ENCODE results near the gene MAPKAP1. TPM values are rescaled to one million over a fixed set of nuclear protein-coding genes. Genes with fewer than 3 reads are reported as not detected.

Gene MAPKAP1
- polyA plus RNA-seq, 3 donors: 39.9 to 57.5 (median 44.1) TPM

DNA sequence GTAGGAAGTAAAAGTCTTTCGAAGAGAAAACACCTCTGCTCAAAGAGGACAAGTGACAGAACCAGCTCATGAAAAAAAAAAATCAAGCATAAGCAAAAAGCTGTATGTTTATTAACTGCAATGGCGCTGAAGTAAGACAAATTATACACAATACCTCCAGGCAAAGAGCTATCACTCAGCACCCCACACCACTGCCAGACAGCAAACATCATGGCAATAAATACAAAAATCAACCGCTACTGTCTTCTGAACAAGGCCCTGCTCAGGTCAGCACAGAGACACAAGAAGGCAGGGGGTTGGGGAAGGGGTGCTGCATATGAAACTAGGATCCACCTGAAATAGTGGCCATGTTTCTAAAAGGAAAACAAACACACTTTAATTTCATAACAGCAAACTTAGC lies 50.4 kb downstream of the MAPKAP1 start:
- Mint-ChIP-seq H3K27me3 (ENCODE audit: low read depth in 3 of 3) (no peaks in the 10 kb centered on the region), H3K4me1 (peaks cover 16% of the 10 kb centered on the region), H3K9me3 (no peaks in the 10 kb centered on the region), H3K4me3 (no peak overlapping the region), H3K27ac (peak overlapping the region in 1 of 7 donors; percentile 38), H3K36me3 (peaks cover 39% of the 10 kb centered on the region in 2 donors)
- WGBS (ENCODE audit: insufficient coverage): 100% methylated on average over 1 of the region's 3 CpGs
- peaks cover 11 to 19% of the 10 kb centered on the region in 2 donors for H3K4me1 ChIP-seq (ENCODE audit: control insufficient read depth in 1 of 2, insufficient read depth in 2 of 2, low read length in 2 of 2)
- H3K27ac ChIP-seq (ENCODE audit: low read depth in 1 of 2, low read length in 2 of 2): peak overlapping the region in 1 of 2 donors; percentile 43
- no peak overlapping the region for H3K9ac ChIP-seq (ENCODE audit: insufficient read depth, low read length, poor library complexity, severe bottlenecking)
- DNase-seq: no peak
- H3K4me2 ChIP-seq (replicated peaks; ENCODE audit: extremely low read depth, low read length, poor library complexity, severe bottlenecking): no peak overlapping the region
- H2AFZ ChIP-seq (ENCODE audit: insufficient read depth, low read depth, low read length, poor library complexity, severe bottlenecking): no peak overlapping the region
- intact Hi-C loops (cut with micrococcal nuclease): loop anchor here in 1 of 2 donors (10.0 kb wide), 1 partner anchor 48 kb away; the partner anchor contains the start of gene MAPKAP1
- no peak overlapping the region for H3K4me3 ChIP-seq (replicated peaks in 1 of 3; ENCODE audit: low read depth in 2 of 3, low read length in 3 of 3)
- TF ChIP-seq, protein P1, sequence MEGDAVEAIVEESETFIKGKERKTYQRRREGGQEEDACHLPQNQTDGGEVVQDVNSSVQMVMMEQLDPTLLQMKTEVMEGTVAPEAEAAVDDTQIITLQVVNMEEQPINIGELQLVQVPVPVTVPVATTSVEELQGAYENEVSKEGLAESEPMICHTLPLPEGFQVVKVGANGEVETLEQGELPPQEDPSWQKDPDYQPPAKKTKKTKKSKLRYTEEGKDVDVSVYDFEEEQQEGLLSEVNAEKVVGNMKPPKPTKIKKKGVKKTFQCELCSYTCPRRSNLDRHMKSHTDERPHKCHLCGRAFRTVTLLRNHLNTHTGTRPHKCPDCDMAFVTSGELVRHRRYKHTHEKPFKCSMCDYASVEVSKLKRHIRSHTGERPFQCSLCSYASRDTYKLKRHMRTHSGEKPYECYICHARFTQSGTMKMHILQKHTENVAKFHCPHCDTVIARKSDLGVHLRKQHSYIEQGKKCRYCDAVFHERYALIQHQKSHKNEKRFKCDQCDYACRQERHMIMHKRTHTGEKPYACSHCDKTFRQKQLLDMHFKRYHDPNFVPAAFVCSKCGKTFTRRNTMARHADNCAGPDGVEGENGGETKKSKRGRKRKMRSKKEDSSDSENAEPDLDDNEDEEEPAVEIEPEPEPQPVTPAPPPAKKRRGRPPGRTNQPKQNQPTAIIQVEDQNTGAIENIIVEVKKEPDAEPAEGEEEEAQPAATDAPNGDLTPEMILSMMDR (IDR thresholded peaks at IDR 0.05): no peak
- H3K9me3 ChIP-seq (replicated peaks in 1 of 2; ENCODE audit: control insufficient read depth in 1 of 2, insufficient read depth in 1 of 2, low read length in 2 of 2): no peaks in the 10 kb centered on the region
- H3K36me3 ChIP-seq (replicated peaks in 1 of 2; ENCODE audit: control insufficient read depth in 1 of 2, insufficient read depth in 2 of 2, low read length in 2 of 2): peaks cover 4 to 42% of the 10 kb centered on the region in 2 donors
- H3K79me2 ChIP-seq (ENCODE audit: insufficient read depth, low read length): peaks cover 9% of the 10 kb centered on the region
- H4K20me1 ChIP-seq (ENCODE audit: insufficient read depth, low read length): no peaks in the 10 kb centered on the region
- no peaks in the 10 kb centered on the region for H3K27me3 ChIP-seq (ENCODE audit: control insufficient read depth in 2 of 2, insufficient read depth in 2 of 2, low read length in 2 of 2)

DNA sequence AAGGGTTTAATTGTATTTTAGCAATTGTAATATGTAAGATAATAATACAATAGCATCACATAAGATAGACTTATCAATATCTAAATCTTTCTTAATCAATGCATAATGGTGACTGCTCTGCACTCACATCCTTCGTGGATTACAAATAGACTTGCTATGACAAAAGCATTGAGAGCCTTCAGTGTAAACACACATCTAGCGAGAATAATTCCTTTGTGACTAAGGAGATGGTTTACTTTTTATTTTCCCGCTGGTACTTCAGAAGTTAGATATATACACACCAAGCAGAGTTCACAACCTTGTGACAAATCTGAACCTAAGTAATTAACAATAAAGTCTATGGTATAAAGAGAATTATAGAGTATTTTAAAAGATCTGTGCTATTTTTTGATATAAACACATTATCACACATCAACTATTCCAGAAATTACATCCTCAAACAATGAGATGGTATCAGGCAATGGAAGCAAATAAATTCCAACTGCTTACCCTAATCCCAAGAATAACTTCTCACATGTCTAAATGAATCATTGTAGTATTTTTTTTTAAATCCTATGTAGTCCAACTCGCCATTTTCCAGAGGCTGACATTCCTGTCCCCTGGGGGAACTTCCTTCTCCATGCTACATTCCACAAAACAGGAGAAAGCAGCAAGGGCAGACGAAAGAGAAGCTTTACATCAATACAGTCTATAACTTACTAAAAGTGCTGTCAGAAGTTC lies 51.2 kb downstream of the MAPKAP1 start:
- no peaks in the 10 kb centered on the region for H3K27me3 Mint-ChIP-seq (ENCODE audit: low read depth in 3 of 3)
- H3K27ac Mint-ChIP-seq: peak overlapping the region in 1 of 7 donors; percentile 17
- no peak overlapping the region for H3K4me2 ChIP-seq (replicated peaks; ENCODE audit: extremely low read depth, low read length, poor library complexity, severe bottlenecking)
- H3K9ac ChIP-seq (ENCODE audit: insufficient read depth, low read length, poor library complexity, severe bottlenecking): no peak overlapping the region
- no peak overlapping the region for H2AFZ ChIP-seq (ENCODE audit: insufficient read depth, low read depth, low read length, poor library complexity, severe bottlenecking)
- no peak for DNase-seq
- H3K9me3 ChIP-seq (replicated peaks in 1 of 2; ENCODE audit: control insufficient read depth in 1 of 2, insufficient read depth in 1 of 2, low read length in 2 of 2): no peaks in the 10 kb centered on the region
- no peaks in the 10 kb centered on the region for H3K9me3 Mint-ChIP-seq
- H3K4me3 ChIP-seq (replicated peaks in 1 of 3; ENCODE audit: low read depth in 2 of 3, low read length in 3 of 3): no peak overlapping the region
- TF ChIP-seq, protein P1 (IDR thresholded peaks at IDR 0.05): no peak
- peaks cover 4 to 42% of the 10 kb centered on the region in 2 donors for H3K36me3 ChIP-seq (replicated peaks in 1 of 2; ENCODE audit: control insufficient read depth in 1 of 2, insufficient read depth in 2 of 2, low read length in 2 of 2)
- no peaks in the 10 kb centered on the region for H3K27me3 ChIP-seq (ENCODE audit: control insufficient read depth in 2 of 2, insufficient read depth in 2 of 2, low read length in 2 of 2)
- no peaks in the 10 kb centered on the region for H4K20me1 ChIP-seq (ENCODE audit: insufficient read depth, low read length)
- peaks cover 16 to 26% of the 10 kb centered on the region in 2 donors for H3K4me1 ChIP-seq (ENCODE audit: control insufficient read depth in 1 of 2, insufficient read depth in 2 of 2, low read length in 2 of 2)
- peaks cover 23% of the 10 kb centered on the region for H3K4me1 Mint-ChIP-seq
- peaks cover 9% of the 10 kb centered on the region for H3K79me2 ChIP-seq (ENCODE audit: insufficient read depth, low read length)
- H3K27ac ChIP-seq (ENCODE audit: low read depth in 1 of 2, low read length in 2 of 2): no peak overlapping the region
- no CpG with 5 or more reads among the region's 5 CpGs for WGBS (ENCODE audit: insufficient coverage)
- H3K36me3 Mint-ChIP-seq: peaks cover 39% of the 10 kb centered on the region in 2 donors
- no peak overlapping the region for H3K4me3 Mint-ChIP-seq
- intact Hi-C loops (cut with micrococcal nuclease): loop anchor here in 1 of 2 donors (10.0 kb wide), 1 partner anchor 49 kb away; the partner anchor contains the start of gene MAPKAP1
